ENCODE data around the gene FBN2.
"Not testable (repeated sequence)": the region's sequence is repeated elsewhere in the genome, so short reads cannot be mapped to it uniquely, and the experiment has no call there.

FBN2 gene

GRCh38 chr5:128321418-128321817, 216.6 kb downstream of the FBN2 start:
- H3K27ac Mint-ChIP-seq; H3K27me3 Mint-ChIP-seq; H3K9me3 Mint-ChIP-seq (ENCODE audit: low read depth); H3K4me1 Mint-ChIP-seq (ENCODE audit: low read depth); H3K4me3 Mint-ChIP-seq; H3K36me3 Mint-ChIP-seq: not testable (repeated sequence)

DNA sequence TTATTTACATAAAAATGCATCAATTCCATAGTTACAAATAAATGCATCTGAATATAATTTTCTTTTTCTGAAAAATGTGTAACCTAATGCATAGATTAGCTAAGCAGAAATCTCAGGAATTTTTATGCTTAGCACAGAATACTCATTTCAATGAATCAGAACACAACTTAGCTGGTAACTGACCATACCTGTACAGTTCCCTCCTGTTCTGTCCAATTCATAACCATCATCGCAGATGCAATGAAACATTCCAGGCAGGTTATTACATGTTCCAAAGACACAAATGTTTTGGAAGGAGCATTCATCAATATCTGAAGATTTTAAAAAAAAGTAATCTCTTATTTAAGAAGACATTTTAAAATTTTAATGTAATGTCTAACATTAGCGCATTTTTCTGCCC, 219.4 kb downstream of the FBN2 start:
- no peak overlapping the region for H3K4me3 Mint-ChIP-seq
- no peaks in the 10 kb centered on the region for H3K36me3 Mint-ChIP-seq
- H3K9me3 Mint-ChIP-seq (ENCODE audit: low read depth), result no peaks in the 10 kb centered on the region
- peaks cover 2% of the 10 kb centered on the region for H3K27me3 Mint-ChIP-seq
- H3K4me1 Mint-ChIP-seq (ENCODE audit: low read depth), result no peaks in the 10 kb centered on the region
- H3K27ac Mint-ChIP-seq, result no peak overlapping the region

GRCh38 chr5:128317481-128317880, 220.6 kb downstream of the FBN2 start:
- Mint-ChIP-seq H3K4me1 (ENCODE audit: low read depth) (no peaks in the 10 kb centered on the region), H3K27me3 (peaks cover 2% of the 10 kb centered on the region), H3K9me3 (ENCODE audit: low read depth) (no peaks in the 10 kb centered on the region), H3K4me3 (no peak overlapping the region), H3K36me3 (no peaks in the 10 kb centered on the region), H3K27ac (no peak overlapping the region)

DNA sequence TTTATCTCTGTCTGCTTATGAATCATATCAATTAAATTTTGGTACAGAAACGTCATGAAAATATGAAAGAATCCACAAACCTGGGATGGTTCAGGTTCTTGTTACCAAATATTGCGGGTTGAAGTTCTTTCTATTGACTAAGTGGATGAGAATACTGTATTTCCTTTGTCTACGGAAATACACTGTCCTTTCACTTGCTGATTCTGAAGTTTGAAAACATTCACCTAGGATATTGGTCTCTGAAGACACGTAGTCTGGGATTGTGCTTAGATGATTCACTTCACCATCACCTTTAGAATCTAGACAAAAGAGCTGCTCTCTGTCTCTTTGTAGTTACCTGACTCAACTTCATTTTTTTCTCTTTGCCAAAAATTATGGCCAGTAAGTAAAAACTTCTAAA, 222.4 kb downstream of the FBN2 start:
- no peaks in the 10 kb centered on the region for H3K4me1 Mint-ChIP-seq (ENCODE audit: low read depth)
- no peaks in the 10 kb centered on the region for H3K9me3 Mint-ChIP-seq (ENCODE audit: low read depth)
- no peak overlapping the region for H3K4me3 Mint-ChIP-seq
- no peaks in the 10 kb centered on the region for H3K36me3 Mint-ChIP-seq
- H3K27ac Mint-ChIP-seq, result no peak overlapping the region
- H3K27me3 Mint-ChIP-seq, result peaks cover 2% of the 10 kb centered on the region

DNA sequence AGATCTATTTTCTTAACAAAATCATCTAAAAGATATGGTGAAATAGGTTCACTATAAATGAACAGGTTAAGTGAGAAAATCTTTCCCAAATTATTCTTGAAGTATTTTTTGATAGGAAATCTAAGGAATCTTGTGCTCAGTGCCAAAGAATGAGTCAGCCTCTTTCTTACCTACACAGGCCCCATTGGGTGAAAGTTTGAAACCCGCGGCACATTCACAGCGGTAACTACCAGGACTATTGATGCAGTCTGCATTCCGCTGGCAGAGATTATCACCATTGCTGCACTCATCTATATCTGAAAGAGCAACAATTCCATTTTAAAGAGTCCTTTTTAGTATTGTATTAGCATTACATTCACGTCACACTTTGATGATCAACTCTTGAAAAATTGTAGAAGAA, 232.7 kb downstream of the FBN2 start:
- no peaks in the 10 kb centered on the region for H3K4me1 Mint-ChIP-seq (ENCODE audit: low read depth)
- H3K9me3 Mint-ChIP-seq (ENCODE audit: low read depth), result no peaks in the 10 kb centered on the region
- no peak overlapping the region for H3K4me3 Mint-ChIP-seq
- no peak overlapping the region for H3K27ac Mint-ChIP-seq
- H3K27me3 Mint-ChIP-seq, result no peaks in the 10 kb centered on the region
- no peaks in the 10 kb centered on the region for H3K36me3 Mint-ChIP-seq

- H3K9me3 Mint-ChIP-seq (ENCODE audit: low read depth), result no peaks in the 10 kb centered on the region
- no peaks in the 10 kb centered on the region for H3K4me1 Mint-ChIP-seq (ENCODE audit: low read depth)
- no peak overlapping the region for H3K4me3 Mint-ChIP-seq
- no peaks in the 10 kb centered on the region for H3K36me3 Mint-ChIP-seq
- no peaks in the 10 kb centered on the region for H3K27me3 Mint-ChIP-seq
- no peak overlapping the region for H3K27ac Mint-ChIP-seq
These were observed 233.3 kb downstream of the FBN2 start for GRCh38 chr5:128304791-128305190.

- H3K4me1 Mint-ChIP-seq (ENCODE audit: low read depth), result no peaks in the 10 kb centered on the region
- no peak overlapping the region for H3K4me3 Mint-ChIP-seq
- H3K27me3 Mint-ChIP-seq, result peaks cover 2% of the 10 kb centered on the region
- no peak overlapping the region for H3K27ac Mint-ChIP-seq
- no peaks in the 10 kb centered on the region for H3K36me3 Mint-ChIP-seq
- no peaks in the 10 kb centered on the region for H3K9me3 Mint-ChIP-seq (ENCODE audit: low read depth)
These were observed 234.0 kb downstream of the FBN2 start for GRCh38 chr5:128304088-128304487.

- no peaks in the 10 kb centered on the region for H3K36me3 Mint-ChIP-seq
- no peaks in the 10 kb centered on the region for H3K4me1 Mint-ChIP-seq (ENCODE audit: low read depth)
- no peak overlapping the region for H3K27ac Mint-ChIP-seq
- no peaks in the 10 kb centered on the region for H3K9me3 Mint-ChIP-seq (ENCODE audit: low read depth)
- H3K27me3 Mint-ChIP-seq, result peaks cover 2% of the 10 kb centered on the region
- no peak overlapping the region for H3K4me3 Mint-ChIP-seq
These were observed 234.5 kb downstream of the FBN2 start for GRCh38 chr5:128303593-128303992.

DNA sequence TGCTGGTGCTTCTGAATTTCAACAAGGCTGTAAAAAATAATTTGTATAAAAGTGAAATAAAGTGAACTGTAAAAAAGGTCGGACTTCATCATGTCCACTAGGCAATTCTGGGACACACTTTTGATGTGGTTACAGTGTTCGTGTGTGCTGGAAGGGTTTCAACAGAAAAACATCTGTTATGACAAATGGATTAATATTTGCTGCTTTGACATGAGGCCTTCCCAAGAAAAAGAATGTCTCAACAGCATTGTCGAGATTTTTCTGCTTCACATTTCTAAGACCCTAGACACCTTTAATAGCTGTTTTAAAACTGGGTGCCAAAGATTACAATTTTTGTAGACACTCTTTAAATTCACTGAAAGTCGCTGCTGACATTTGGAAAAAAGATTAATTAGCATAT, 237.9 kb downstream of the FBN2 start:
- no peaks in the 10 kb centered on the region for H3K9me3 Mint-ChIP-seq (ENCODE audit: low read depth)
- H3K4me1 Mint-ChIP-seq (ENCODE audit: low read depth), result no peaks in the 10 kb centered on the region
- H3K27ac Mint-ChIP-seq, result no peak overlapping the region
- H3K27me3 Mint-ChIP-seq, result peaks cover 2% of the 10 kb centered on the region
- no peaks in the 10 kb centered on the region for H3K36me3 Mint-ChIP-seq
- H3K4me3 Mint-ChIP-seq, result no peak overlapping the region

DNA sequence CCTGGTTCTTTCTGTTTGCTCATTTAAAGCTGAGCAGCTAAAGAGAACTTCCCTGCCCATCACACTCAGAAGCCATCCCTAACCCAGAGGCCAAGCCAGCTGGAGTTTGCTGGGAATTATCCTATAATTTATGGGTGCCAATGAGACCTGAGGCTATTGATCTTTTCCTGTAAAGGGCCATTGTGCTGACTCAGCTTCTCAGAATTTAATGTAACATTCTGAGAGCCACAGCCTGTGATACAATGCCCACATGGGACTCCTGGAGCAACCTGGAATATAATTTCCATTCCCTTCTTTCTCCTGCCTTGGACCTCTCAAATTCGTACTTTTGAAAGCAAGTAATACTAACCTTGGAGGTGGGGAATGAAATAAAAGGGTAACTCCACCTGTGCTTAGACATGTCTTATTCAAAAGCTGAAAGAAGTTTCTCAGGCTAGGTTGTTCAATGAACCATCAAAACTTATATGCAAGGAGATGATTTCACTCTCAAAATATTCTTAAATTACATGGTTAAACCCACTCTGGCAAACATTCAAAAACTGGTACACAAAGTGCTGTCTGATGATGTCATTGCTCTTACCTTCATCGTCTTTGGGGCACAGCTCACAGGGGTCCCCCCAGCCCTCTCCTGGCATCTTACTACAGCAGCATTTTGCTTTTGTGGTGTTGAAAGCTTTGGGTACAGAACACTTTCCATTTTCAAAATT, 247.7 kb downstream of the FBN2 start:
- Mint-ChIP-seq H3K27me3 (no peaks in the 10 kb centered on the region), H3K4me1 (ENCODE audit: low read depth) (no peaks in the 10 kb centered on the region), H3K27ac (no peak overlapping the region), H3K36me3 (no peaks in the 10 kb centered on the region), H3K9me3 (ENCODE audit: low read depth) (no peaks in the 10 kb centered on the region), H3K4me3 (no peak overlapping the region)

DNA sequence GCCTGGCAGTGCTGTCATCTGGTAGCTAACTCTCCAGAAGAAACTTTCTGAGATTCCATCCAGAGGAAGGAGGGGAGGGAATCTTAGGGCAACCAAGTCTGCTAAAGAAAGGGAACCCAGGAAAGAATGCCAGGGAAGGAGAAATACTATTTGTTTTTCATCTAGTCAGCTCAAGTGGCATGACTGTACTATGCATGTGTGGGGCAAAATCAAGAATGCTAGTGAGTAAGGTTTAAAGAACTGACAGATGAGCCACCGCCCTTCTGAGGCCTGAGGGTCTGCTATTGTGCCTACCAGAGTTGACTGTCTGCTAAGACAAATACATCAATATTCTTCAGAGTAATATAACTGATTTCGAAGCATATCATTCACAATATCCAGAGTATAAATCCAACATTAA, 250.3 kb downstream of the FBN2 start:
- no peaks in the 10 kb centered on the region for H3K36me3 Mint-ChIP-seq
- H3K9me3 Mint-ChIP-seq (ENCODE audit: low read depth), result no peaks in the 10 kb centered on the region
- peaks cover 4% of the 10 kb centered on the region for H3K27me3 Mint-ChIP-seq
- no peak overlapping the region for H3K27ac Mint-ChIP-seq
- no peaks in the 10 kb centered on the region for H3K4me1 Mint-ChIP-seq (ENCODE audit: low read depth)
- no peak overlapping the region for H3K4me3 Mint-ChIP-seq

DNA sequence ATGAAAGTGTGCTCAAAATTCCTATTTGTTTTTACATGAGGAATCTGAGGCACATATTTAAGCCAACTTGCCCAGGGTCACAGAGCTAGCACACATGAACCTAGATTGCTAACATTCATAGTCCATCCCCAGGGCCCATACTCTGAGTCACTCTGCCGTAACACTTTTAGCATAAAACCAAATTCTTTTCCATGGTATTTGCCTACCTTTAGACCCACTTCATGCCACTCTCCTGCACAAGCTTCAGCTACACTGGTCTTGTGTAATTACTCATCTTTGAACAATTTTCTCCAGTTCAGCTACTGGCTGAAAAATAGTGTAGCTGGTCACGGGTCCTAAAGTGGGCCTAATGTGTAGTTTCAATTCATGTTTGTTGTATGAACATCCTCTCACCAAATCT, 253.8 kb downstream of the FBN2 start:
- H3K27me3 Mint-ChIP-seq, result peaks cover 6% of the 10 kb centered on the region
- H3K9me3 Mint-ChIP-seq (ENCODE audit: low read depth), result no peaks in the 10 kb centered on the region
- no peaks in the 10 kb centered on the region for H3K36me3 Mint-ChIP-seq
- no peak overlapping the region for H3K4me3 Mint-ChIP-seq
- no peaks in the 10 kb centered on the region for H3K4me1 Mint-ChIP-seq (ENCODE audit: low read depth)
- no peak overlapping the region for H3K27ac Mint-ChIP-seq

DNA sequence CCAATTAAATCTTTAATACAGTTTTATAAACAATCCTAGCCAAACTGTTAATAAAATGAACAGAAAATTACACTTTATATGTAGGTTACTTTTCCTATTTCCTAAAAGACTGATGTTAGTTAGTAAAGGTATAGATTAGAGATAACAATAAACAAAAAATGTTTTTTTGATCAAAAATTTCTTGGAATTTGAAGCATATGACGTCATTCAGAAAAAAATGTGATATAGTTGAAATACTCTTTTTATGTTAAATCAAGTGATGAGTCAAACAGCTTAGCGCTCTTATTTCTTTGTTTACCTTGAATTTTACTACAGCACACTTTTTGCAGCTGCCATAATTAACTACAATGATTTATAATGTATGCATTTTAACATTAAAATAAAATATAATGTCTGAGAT, 258.7 kb downstream of the FBN2 start:
- H3K4me3 Mint-ChIP-seq, result no peak overlapping the region
- no peaks in the 10 kb centered on the region for H3K9me3 Mint-ChIP-seq (ENCODE audit: low read depth)
- no peaks in the 10 kb centered on the region for H3K36me3 Mint-ChIP-seq
- no peaks in the 10 kb centered on the region for H3K4me1 Mint-ChIP-seq (ENCODE audit: low read depth)
- H3K27me3 Mint-ChIP-seq, result peaks cover 5% of the 10 kb centered on the region
- H3K27ac Mint-ChIP-seq, result no peak overlapping the region

- Mint-ChIP-seq H3K27ac (no peak overlapping the region), H3K9me3 (ENCODE audit: low read depth) (no peaks in the 10 kb centered on the region), H3K4me1 (ENCODE audit: low read depth) (no peaks in the 10 kb centered on the region)
These were observed 261.4 kb downstream of the FBN2 start for GRCh38 chr5:128276537-128277216.

GRCh38 chr5:128274441-128274840, 263.6 kb downstream of the FBN2 start:
- Mint-ChIP-seq H3K9me3 (ENCODE audit: low read depth) (no peaks in the 10 kb centered on the region), H3K4me1 (ENCODE audit: low read depth) (no peaks in the 10 kb centered on the region), H3K36me3 (no peaks in the 10 kb centered on the region), H3K4me3 (no peak overlapping the region), H3K27ac (no peak overlapping the region), H3K27me3 (peaks cover 1% of the 10 kb centered on the region)

More at GRCh38 chr5:128276537-128277216, 261.4 kb downstream of the FBN2 start:
- H3K27me3 Mint-ChIP-seq, result peaks cover 1% of the 10 kb centered on the region
- no peak overlapping the region for H3K4me3 Mint-ChIP-seq
- H3K36me3 Mint-ChIP-seq, result no peaks in the 10 kb centered on the region

GRCh38 chr5:128273736-128274135, 264.3 kb downstream of the FBN2 start:
- no peaks in the 10 kb centered on the region for H3K36me3 Mint-ChIP-seq
- peaks cover 1% of the 10 kb centered on the region for H3K27me3 Mint-ChIP-seq
- no peak overlapping the region for H3K4me3 Mint-ChIP-seq
- H3K4me1 Mint-ChIP-seq (ENCODE audit: low read depth), result no peaks in the 10 kb centered on the region
- H3K9me3 Mint-ChIP-seq (ENCODE audit: low read depth), result no peaks in the 10 kb centered on the region
- no peak overlapping the region for H3K27ac Mint-ChIP-seq

Data from activated naive CD8-positive, alpha-beta T cell (primary cell).